Body of pancreas (tissue), 4 donors: ENCODE measurements around the gene UBTFL1. TPM values are rescaled to one million over a fixed set of nuclear protein-coding genes. Genes with fewer than 3 reads are reported as not detected.

Source experiments
- ATAC-seq: fragments of 150-250 bp; one replicate; pipeline ENCODE4 v1.9.1; 2016
- DNase-seq, 4 donors: peaks; one replicate each; pipeline ENCODE4 v3.0.0-alpha.2; 2019
- H3K27ac ChIP-seq, 4 donors: fragments of 200-600 bp; sonication (generic); 1 replicate in 3 of 4; 2 replicates in 1 of 4; pipeline versions ENCODE4 v1.5.1 to v1.6.1; 2016 to 2019; ENCODE audit warnings: mild to moderate bottlenecking in 1 of 4, mixed read lengths in 1 of 4, moderate library complexity in 1 of 4
- H3K27me3 ChIP-seq, 2 donors: fragments of 200-600 bp; sonication (generic); one replicate each; pipeline ENCODE4 v1.6.0; 2016; ENCODE audit warnings: mild to moderate bottlenecking in 1 of 2
- H3K36me3 ChIP-seq, 2 donors: fragments of 200-600 bp; sonication (generic); replicated peaks in 1 of 2; 2 replicates each; pipeline ENCODE4 v1.5.1; 2016; ENCODE audit warnings: low read depth in 2 of 2; ENCODE audit not compliant: insufficient read depth in 1 of 2
- H3K4me1 ChIP-seq: fragments of 200-600 bp; sonication (generic); one replicate; pipeline ENCODE4 v1.6.0; 2016
- H3K4me3 ChIP-seq, 2 donors: fragments of 200-600 bp; sonication (generic); 1 replicate in 1 of 2; 2 replicates in 1 of 2; pipeline ENCODE4 v1.5.1; 2016 to 2019
- H3K9me3 ChIP-seq, 3 donors: fragments of 200-600 bp; sonication (generic); 1 replicate in 2 of 3; 2 replicates in 1 of 3; pipeline ENCODE4 v1.5.1; 2016
- CTCF ChIP-seq, 7 experiments: fragments of 450-650 bp in 4 of 7; fragments of 200-600 bp in 3 of 7; sonication (generic) in 3 of 7; IDR thresholded peaks; one replicate each; pipeline ENCODE4 v1.5.1; 2016 to 2019; ENCODE audit warnings: antibody characterized with exemption in 7 of 7
- POLR2A ChIP-seq, 3 donors: fragments of 450-650 bp; IDR thresholded peaks; one replicate each; pipeline ENCODE4 v1.6.1; 2016; ENCODE audit warnings: antibody characterized with exemption in 3 of 3, mild to moderate bottlenecking in 2 of 3
- WGBS, 2 donors: methylation state at CpG; one replicate each; pipeline ENCODE4 v1.1.5; 2017; 5-methylcytosine and 5-hydroxymethylcytosine counted together
- intact Hi-C: fragments of 100-400 bp; cut with DNase I; formaldehyde crosslinking; loops from one replicate; pipeline ENCODE4 v1.15.1; 2023
- small RNA-seq: library from RNA; depleted of rRNA; stranded (forward); fragments of <200 nt; gene quantifications from one replicate; pipeline ENCODE3, GENCODE V24; 2016
- total RNA-seq, 2 donors: library from RNA; depleted of rRNA; stranded (reverse); fragments of >200 nt; gene quantifications; one replicate each; pipeline ENCODE4 v1.1.0, GENCODE V29; 2016

UBTFL1 gene
- total RNA-seq, 2 donors from 2014 or later, result not detected

GRCh38 chr11:90133560-90134477 is 48.1 kb downstream of the UBTFL1 start:
- Histone ChIP-seq H3K36me3 (no peaks in the 10 kb centered on the region), H3K27ac (peak overlapping the region in 1 of 4 donors; percentile 5), H3K4me3 (peak overlapping the region in 1 of 2 donors; percentile 26), H3K9me3 (no peaks in the 10 kb centered on the region), H3K27me3 (peaks cover 0 to 11% of the 10 kb centered on the region in 2 donors), H3K4me1 (peaks cover 13% of the 10 kb centered on the region)
- no peak for TF ChIP-seq POLR2A (IDR thresholded peaks at IDR 0.05)
- TF ChIP-seq CTCF (IDR thresholded peaks at IDR 0.05), result no peak
- DNase-seq (no peak), ATAC-seq (no peak)
- 17 to 22% methylated on average over 11 of the region's 11 CpGs for WGBS, 2 donors
- intact Hi-C loops, result no loop called here

GRCh38 chr11:90134478-90135003 is 48.8 kb downstream of the UBTFL1 start, which contains the start of gene NAALAD2:
Gene NAALAD2 (plus strand): TSS chr11:90134663. CDS start chr11:90134759, 96 bp downstream.
- no peaks in the 10 kb centered on the region for H3K36me3 ChIP-seq
- H3K4me3 ChIP-seq, result peak within 1 kb of the TSS in 1 of 2 donors; percentile 26
- no peaks in the 10 kb centered on the region for H3K9me3 ChIP-seq
- peak within 1 kb of the TSS in 1 of 4 donors; percentile 5 for H3K27ac ChIP-seq
- intact Hi-C loops, result no loop called here
- TF ChIP-seq CTCF (IDR thresholded peaks at IDR 0.05) (no peak), POLR2A (IDR thresholded peaks at IDR 0.05) (peak in 1 of 3 donors; percentile 8)
- H3K27me3 ChIP-seq, result peaks cover 0 to 11% of the 10 kb centered on the region in 2 donors
- ATAC-seq (peak; percentile 75), DNase-seq (peak; percentile 18 to 48 (median 21))
- WGBS, 2 donors, result 1% methylated on average over 15 to 25 of the region's 25 CpGs
- peaks cover 13% of the 10 kb centered on the region for H3K4me1 ChIP-seq

- intact Hi-C loops, result no loop called here
- peaks cover 0 to 11% of the 10 kb centered on the region in 2 donors for H3K27me3 ChIP-seq
- ATAC-seq, result no peak
- no peak for DNase-seq
- TF ChIP-seq POLR2A (IDR thresholded peaks at IDR 0.05), result no peak
- no peak for TF ChIP-seq CTCF (IDR thresholded peaks at IDR 0.05)
- H3K4me3 ChIP-seq, result no peak overlapping the region
- H3K9me3 ChIP-seq, result no peaks in the 10 kb centered on the region
- H3K27ac ChIP-seq, result no peak overlapping the region
- H3K36me3 ChIP-seq, result no peaks in the 10 kb centered on the region
- 1% methylated on average over 5 of the region's 5 CpGs for WGBS, 2 donors
- peaks cover 13% of the 10 kb centered on the region for H3K4me1 ChIP-seq
Observed at GRCh38 chr11:90135016-90135415, 49.3 kb downstream of the UBTFL1 start.

Small RNA genes within 50 kb of the gene (small RNA-seq; reads per million reads assigned to genes)
- not detected for gene AP000827.1
- not detected for gene RF00275

Other genes starting within 250 kb of the UBTFL1 start
- gene TRIM64B, start 207.5 kb upstream of the UBTFL1 start, total RNA-seq, result not detected
- not detected for gene TRIM49D1, start 163.7 kb upstream of the UBTFL1 start, total RNA-seq
- gene TRIM49D2, start 161.9 kb upstream of the UBTFL1 start, total RNA-seq, result not detected
- not detected for gene TRIM64, start 119.9 kb upstream of the UBTFL1 start, total RNA-seq
- gene TRIM49C, start 54.8 kb upstream of the UBTFL1 start, total RNA-seq, result not detected
- gene NAALAD2, start 48.7 kb downstream of the UBTFL1 start, total RNA-seq, result 1 to 10 TPM in 1 of 2 donors, not detected in 1; 1.6 TPM
- gene CHORDC1, start 137.1 kb downstream of the UBTFL1 start, total RNA-seq, result 10 to 100 TPM; 27.8 to 41.5 TPM